Gastroesophageal sphincter (tissue), 3 donors: ENCODE results near the gene HS3ST3A1.

Experiments
- POLR2A ChIP-seq, 2 donors: fragments of 450-650 bp; IDR thresholded peaks; one replicate each; pipeline ENCODE4 v1.6.1; 2017; ENCODE audit warnings: antibody characterized with exemption in 2 of 2, mild to moderate bottlenecking in 2 of 2, moderate library complexity in 1 of 2
- TF ChIP-seq, protein P1 (sequence below), 4 experiments: fragments of 200-600 bp in 2 of 4; fragments of 450-650 bp in 2 of 4; sonication (generic) in 1 of 4; IDR thresholded peaks; one replicate each; pipeline ENCODE4 v1.5.1; 2017 to 2019; ENCODE audit warnings: antibody characterized with exemption in 4 of 4, mild to moderate bottlenecking in 2 of 4, moderate library complexity in 2 of 4

DNA sequence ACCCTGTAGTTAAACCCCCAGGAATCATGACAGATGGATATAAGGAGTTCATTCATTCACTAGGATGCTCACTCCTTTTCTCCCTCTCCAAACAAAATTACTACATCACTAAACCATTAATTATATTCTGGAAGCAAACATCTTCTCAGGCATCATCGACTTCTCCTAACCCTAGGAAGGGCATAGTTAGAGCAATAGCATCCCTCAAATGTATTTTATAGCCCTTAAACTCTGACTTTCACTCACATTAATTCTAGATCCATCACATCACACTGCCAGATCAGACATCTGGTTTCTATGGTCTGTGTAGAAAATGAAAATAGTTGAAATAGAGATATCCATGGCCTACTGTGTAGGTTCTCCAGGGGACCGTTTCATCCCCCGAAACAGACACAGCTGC lies 143.9 kb downstream of the HS3ST3A1 start:
- TF ChIP-seq, protein P1, sequence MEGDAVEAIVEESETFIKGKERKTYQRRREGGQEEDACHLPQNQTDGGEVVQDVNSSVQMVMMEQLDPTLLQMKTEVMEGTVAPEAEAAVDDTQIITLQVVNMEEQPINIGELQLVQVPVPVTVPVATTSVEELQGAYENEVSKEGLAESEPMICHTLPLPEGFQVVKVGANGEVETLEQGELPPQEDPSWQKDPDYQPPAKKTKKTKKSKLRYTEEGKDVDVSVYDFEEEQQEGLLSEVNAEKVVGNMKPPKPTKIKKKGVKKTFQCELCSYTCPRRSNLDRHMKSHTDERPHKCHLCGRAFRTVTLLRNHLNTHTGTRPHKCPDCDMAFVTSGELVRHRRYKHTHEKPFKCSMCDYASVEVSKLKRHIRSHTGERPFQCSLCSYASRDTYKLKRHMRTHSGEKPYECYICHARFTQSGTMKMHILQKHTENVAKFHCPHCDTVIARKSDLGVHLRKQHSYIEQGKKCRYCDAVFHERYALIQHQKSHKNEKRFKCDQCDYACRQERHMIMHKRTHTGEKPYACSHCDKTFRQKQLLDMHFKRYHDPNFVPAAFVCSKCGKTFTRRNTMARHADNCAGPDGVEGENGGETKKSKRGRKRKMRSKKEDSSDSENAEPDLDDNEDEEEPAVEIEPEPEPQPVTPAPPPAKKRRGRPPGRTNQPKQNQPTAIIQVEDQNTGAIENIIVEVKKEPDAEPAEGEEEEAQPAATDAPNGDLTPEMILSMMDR (IDR thresholded peaks at IDR 0.05): no peak
- no peak for TF ChIP-seq POLR2A (IDR thresholded peaks at IDR 0.05)
